NCI-H2029 treated with DMSO at 0.1 percent for 48 hours (cell line): ENCODE results near the gene TPM4.

Source experiments
- DNase-seq: peaks from one replicate; lab custom pipeline; 2025; lab: John Stamatoyannopoulos, UW

The TPM4 gene

DNA sequence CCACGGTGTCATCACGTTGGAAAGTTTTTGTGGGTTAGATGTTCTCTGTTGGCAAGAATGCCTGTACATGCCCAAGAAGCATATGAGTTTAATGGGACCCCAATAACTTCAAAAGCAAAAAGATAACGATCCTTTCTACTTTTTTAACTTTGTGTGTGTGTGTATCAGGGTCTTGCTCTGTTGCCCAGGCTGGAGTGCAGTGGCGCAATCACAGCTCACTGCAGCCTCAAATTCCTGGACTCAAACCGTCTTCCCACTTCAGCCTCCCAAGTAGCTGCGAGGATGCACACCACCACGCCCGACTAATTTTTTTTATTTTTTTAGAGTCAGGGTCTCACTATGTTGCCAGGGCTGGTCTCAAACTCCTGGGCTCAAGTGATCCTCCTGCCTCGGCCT, 34.3 kb upstream of the TPM4 start:
- no peak for DNase-seq

GRCh38 chr19:16042533-16043085, 33.7 kb upstream of the TPM4 start:
- no peak for DNase-seq

- DNase-seq: no peak
These were observed 33.0 kb upstream of the TPM4 start for GRCh38 chr19:16043156-16043757.

DNA sequence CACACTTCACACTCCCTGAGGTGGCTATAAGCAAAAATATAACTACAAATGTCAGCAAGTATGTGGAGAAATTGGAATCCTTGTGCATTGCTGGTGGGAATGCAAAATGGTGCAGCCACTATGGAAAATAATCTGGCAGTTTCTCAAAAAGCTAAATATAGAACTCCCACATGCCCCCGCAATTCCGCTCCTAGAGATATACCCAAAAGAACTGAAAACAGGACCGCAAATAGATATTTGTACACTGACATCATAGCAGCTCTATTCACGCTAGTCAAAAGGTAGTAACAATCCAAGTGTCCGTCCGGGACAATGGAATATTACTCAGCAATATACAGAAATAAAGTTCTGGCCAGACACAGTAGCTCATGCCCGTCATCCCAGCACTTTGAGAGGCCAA, 31.5 kb upstream of the TPM4 start:
- DNase-seq: no peak

DNA sequence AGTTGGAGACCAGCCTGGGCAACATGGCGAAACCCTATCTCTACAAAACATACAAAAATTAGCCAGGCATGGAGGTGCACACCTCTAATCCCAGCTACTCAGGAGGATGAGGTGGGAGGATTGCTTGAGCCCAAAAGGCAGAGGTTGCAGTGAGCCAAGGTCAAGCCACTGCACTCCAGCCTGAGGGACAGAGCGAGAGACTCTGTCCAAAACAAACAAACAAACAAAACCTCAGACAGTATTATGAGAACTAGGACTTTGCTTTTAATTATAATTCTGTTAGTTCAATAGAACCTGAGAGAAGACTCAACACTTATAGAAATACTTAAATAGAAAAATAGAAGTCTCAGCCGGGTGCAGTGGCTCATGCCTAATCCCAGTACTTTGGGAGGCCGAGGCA, 31.1 kb upstream of the TPM4 start:
- no peak for DNase-seq

GRCh38 chr19:16045893-16046292, 30.4 kb upstream of the TPM4 start:
- no peak for DNase-seq

DNA sequence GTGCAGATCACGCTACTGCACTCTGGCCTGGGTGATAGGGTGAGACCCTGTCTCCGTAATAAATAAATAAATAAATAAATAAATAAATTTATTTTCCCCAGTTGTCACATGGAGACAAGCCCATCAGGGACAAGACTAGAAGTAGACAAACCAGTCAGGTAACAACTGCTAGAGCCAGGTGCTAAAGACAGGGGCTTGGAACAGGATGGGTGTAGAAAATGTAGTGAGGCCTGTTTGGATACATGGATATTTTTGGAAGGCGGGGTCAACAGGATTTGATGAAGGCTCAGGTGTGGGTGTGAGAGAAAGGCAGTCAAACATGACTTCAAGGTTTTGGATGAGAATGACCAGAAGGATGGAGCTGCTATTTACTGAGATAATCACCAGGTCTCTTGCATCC, 27.7 kb upstream of the TPM4 start:
- no peak for DNase-seq

DNA sequence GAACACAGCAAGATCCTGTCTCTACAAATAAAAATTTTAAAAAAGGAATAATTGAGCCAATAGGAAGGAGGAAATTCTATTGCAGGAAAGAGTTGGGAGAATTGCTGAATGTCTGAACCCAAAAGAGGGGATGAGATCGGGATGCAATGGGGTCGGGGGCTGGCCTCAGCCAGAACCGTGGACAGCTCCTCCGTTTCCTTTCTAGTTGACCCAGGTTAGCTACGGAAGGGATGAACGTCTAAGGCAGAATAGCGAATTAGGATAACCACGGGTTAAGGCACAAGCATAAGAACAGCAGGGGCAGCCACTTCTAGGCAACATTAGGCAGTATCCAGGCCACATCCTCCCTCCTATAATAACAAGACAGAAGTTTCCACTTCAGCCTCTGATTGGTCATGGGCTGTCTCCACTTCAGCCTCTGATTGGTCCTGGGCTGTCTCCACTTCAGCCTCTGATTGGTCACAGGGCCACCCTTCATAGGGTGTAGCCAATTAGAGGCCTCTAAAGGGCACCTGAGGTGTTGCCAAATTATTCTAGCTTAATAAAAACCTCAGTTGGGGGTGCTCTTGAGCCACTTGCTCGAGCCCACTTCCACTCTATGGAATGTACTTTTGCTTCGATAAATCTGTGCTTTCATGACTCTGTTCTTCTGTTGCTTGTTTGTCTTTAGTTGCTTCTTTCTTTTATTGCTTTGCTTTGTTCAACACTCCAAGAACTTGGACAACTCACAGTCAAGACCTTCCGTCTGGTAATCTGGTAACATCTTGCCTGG, 24.9 kb upstream of the TPM4 start:
- DNase-seq: no peak

DNA sequence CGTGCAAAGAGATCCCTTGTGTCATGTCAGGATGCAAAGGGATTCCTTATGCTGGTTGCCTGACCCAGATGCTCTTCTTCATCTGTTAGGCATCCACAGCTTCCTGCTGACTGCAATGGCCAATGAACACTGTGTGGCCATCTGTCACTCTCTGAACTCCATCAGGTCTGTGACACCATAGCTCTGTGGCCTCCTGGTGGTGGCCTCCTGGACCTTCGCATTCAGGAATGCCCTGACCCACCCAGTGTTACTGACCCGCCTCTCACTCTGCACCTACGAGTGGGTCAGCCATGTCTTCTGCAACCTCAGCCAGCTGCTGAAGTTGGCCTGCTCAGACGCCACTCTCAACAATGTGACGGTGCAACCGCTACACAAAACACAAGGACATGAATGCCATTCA, 23.9 kb upstream of the TPM4 start:
- DNase-seq: no peak

GRCh38 chr19:16057062-16057461, 19.2 kb upstream of the TPM4 start:
- no peak for DNase-seq

GRCh38 chr19:16060294-16060693, 16.0 kb upstream of the TPM4 start:
- no peak for DNase-seq

- DNase-seq: no peak
These were observed 14.4 kb upstream of the TPM4 start for GRCh38 chr19:16061943-16062342.

DNA sequence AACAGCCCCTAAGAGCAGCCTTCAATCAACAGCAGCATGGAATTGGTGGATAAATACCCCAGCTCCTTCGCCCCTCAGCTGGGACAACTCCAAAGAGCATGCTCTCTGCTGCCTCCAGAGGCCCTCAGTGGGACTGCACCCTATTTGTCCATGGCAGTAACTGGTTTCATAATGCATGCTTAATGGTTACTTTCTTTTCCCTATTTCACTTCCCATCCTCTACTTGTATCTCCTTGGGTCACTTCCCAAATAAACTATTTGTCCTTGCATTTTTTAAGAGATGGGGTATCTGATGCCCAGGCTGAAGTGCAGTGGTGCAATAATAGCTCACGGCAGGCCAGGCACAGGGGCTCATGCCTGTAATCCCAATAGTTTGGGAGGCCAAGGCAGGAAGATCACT, 13.5 kb upstream of the TPM4 start:
- no peak for DNase-seq

- DNase-seq: no peak
These were observed 11.9 kb upstream of the TPM4 start for GRCh38 chr19:16064209-16064889.

DNA sequence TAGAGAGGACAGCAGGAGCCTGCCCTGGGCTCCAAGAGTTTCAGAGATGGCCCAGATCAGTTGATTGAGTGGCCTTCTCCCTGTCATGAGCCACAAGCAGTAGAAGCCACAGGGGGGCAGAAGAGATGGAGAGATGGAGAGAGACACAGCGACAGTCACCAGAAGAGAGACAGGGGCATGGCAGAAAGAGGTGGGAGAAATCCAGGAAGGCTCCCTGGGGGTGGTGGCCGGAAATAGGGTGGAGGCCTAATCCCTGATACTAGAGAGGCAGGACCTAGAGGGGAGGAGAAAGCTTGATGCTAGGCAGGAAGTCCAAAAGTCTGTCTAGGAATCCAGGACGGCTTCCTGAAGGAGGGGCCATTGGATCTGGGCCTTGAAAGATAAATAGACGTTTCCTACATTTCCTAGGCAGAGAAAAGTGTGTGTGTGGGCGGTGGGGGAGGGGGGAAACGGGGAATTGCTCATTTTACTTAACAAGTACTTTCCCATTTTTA, 9.6 kb upstream of the TPM4 start:
- DNase-seq: no peak

GRCh38 chr19:16067205-16067938, 8.9 kb upstream of the TPM4 start:
- DNase-seq: no peak

DNA sequence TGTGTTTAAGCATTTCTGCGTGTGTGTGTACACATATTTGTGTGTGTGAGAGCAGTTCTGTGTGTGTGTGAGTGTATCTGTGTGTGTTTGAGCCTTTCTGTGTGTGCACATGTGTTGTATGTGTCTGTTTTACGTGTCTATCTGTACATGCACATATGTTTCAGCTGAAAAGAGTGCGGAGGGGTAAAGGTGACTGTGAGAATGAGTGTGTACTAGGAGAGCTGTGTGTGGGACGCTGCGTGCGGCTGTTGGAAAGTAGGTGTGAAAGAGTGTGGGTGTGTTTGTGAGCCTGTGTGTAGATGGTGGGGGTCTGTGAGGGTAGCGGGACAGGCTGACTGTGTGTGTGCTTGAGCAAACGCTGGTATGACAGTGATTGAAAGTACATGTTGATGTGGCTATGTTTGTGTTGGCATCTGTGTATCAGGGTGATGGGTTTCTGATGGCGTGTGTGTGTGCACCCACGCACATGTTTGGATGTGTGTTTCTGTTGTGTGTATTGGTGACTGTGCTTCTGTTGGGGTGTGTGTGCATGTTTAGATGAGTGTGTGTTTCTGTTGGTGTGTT, 7.5 kb upstream of the TPM4 start:
- DNase-seq: no peak

DNA sequence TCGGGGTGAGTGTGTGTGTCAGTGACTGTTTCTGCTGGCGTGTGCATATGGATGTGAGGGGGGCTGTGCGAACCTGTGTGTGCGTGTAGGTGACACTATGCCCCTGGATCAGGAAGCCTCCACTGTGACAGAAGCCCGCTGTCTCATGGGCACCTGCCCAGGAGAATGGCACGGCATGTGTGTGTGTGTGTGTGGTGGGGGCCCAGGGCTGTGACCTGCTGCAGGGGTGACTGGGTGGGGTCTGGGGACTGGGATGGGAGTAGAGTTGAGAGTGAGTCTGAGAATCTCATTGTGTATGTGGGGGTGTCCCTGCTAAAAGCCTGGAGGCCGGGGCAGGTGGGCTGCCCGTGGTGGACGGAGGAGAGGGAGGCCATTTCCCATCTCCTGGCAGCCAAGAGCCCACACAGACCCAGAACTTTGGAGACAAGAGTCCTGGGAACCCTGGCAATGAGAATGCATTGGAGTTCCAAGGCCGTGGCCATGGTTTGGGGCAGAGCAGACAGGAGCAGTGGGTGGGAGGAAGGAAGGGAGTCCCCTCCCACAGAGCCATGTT, 6.4 kb upstream of the TPM4 start:
- no peak for DNase-seq

GRCh38 chr19:16070366-16070990, 5.8 kb upstream of the TPM4 start:
- DNase-seq: no peak

GRCh38 chr19:16071072-16071691, 5.1 kb upstream of the TPM4 start:
- no peak for DNase-seq

DNA sequence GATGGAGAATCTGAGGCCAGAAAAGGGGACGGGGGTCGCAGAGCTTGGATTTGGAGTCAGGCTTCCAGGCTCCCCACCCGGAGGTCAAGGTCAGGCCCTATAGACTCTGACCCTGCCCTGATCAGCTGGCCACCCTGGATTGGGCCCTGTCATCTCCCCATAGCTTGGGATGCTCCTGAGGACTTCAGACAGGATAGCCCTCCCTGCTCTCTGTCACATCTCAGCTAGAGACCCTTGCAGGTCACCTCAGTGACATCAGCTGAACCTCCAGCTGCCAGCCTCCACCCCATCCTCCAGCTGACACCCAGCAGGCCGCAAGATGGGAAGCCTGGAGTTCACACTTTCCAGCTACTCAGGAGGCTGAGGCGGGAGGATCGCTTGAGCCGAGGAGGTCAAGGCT, 2.8 kb upstream of the TPM4 start:
- no peak for DNase-seq
